Liver (tissue), 9 donors: ENCODE data around the gene NOS1. TPM values are rescaled to one million over a fixed set of nuclear protein-coding genes. Genes with fewer than 3 reads are reported as not detected.

Source experiments
- DNase-seq: peaks from one replicate; pipeline ENCODE4 v3.0.0-alpha.2; 2017; ENCODE audit warnings: low spot score
- H3K27ac ChIP-seq, 2 donors: one replicate each; pipeline ENCODE4 v1.7.0; 2013; ENCODE audit warnings: inconsistent platforms in 2 of 2, low read length in 2 of 2, control low read depth in 1 of 2, low read depth in 1 of 2, mild to moderate bottlenecking in 1 of 2
- H3K27me3 ChIP-seq, 4 donors: one replicate each; pipeline versions ENCODE4 v1.6.1 to v1.7.0; 2013; ENCODE audit warnings: low read length in 3 of 4, inconsistent platforms in 1 of 4, mild to moderate bottlenecking in 1 of 4, moderate library complexity in 1 of 4; ENCODE audit not compliant: control insufficient read depth in 4 of 4, insufficient read depth in 4 of 4
- H3K36me3 ChIP-seq, 4 donors: one replicate each; pipeline versions ENCODE4 v1.6.1 to v1.7.0; 2013; ENCODE audit warnings: low read length in 3 of 4, mild to moderate bottlenecking in 3 of 4, low read depth in 1 of 4, moderate library complexity in 1 of 4; ENCODE audit not compliant: control insufficient read depth in 4 of 4, insufficient read depth in 3 of 4
- H3K4me1 ChIP-seq, 4 donors: one replicate each; pipeline versions ENCODE4 v1.6.1 to v1.7.0; 2013; ENCODE audit warnings: low read length in 3 of 4, mild to moderate bottlenecking in 3 of 4, moderate library complexity in 1 of 4; ENCODE audit not compliant: control insufficient read depth in 4 of 4, insufficient read depth in 4 of 4
- H3K4me3 ChIP-seq, 3 donors: one replicate each; pipeline versions ENCODE4 v1.6.1 to v1.7.0; 2013; ENCODE audit warnings: low read length in 3 of 3, control low read depth in 1 of 3, low read depth in 1 of 3, mild to moderate bottlenecking in 1 of 3
- H3K9ac ChIP-seq, 2 donors: one replicate each; pipeline ENCODE4 v1.7.0; 2013; ENCODE audit warnings: low read length in 2 of 2, mild to moderate bottlenecking in 2 of 2, moderate library complexity in 2 of 2, control low read depth in 1 of 2, low read depth in 1 of 2
- H3K9me3 ChIP-seq, 4 donors: one replicate each; pipeline versions ENCODE4 v1.6.1 to v1.7.0; 2013; ENCODE audit warnings: low read length in 3 of 4; ENCODE audit not compliant: control insufficient read depth in 4 of 4
- EGR1 ChIP-seq, 2 donors: IDR thresholded peaks; 2 replicates each; pipeline ENCODE4 v1.6.1; 2016 to 2018; ENCODE audit warnings: antibody characterized with exemption in 2 of 2, low read depth in 2 of 2
- FOXA1 ChIP-seq: IDR thresholded peaks from 2 replicates; pipeline ENCODE4 v1.6.1; 2016; ENCODE audit warnings: antibody characterized with exemption
- FOXA2 ChIP-seq: IDR thresholded peaks from 2 replicates; pipeline ENCODE4 v1.6.1; 2016; ENCODE audit warnings: antibody characterized with exemption
- GABPA ChIP-seq, 2 donors: IDR thresholded peaks in 1 of 2; conservative IDR thresholded peaks in 1 of 2; 2 replicates each; pipeline ENCODE4 v1.6.1; 2016; ENCODE audit warnings: antibody characterized with exemption in 2 of 2, mild to moderate bottlenecking in 1 of 2, moderate library complexity in 1 of 2
- HNF4A ChIP-seq, 2 donors: conservative IDR thresholded peaks; 2 replicates each; pipeline ENCODE4 v1.6.1; 2016; ENCODE audit warnings: antibody characterized with exemption in 2 of 2, mild to moderate bottlenecking in 2 of 2
- HNF4G ChIP-seq: IDR thresholded peaks from 2 replicates; pipeline ENCODE4 v1.6.1; 2016; ENCODE audit warnings: antibody characterized with exemption
- JUND ChIP-seq, 2 donors: IDR thresholded peaks; 2 replicates each; pipeline ENCODE4 v1.6.1; 2016; ENCODE audit warnings: antibody characterized with exemption in 2 of 2
- NR2F2 ChIP-seq: IDR thresholded peaks from 2 replicates; pipeline ENCODE4 v1.6.1; 2016; ENCODE audit warnings: antibody characterized with exemption
- RAD21 ChIP-seq, 2 donors: IDR thresholded peaks; 2 replicates each; pipeline ENCODE4 v1.6.1; 2016; ENCODE audit warnings: antibody characterized with exemption in 2 of 2, mild to moderate bottlenecking in 2 of 2
- RXRA ChIP-seq, 2 donors: IDR thresholded peaks; 2 replicates each; pipeline ENCODE4 v1.6.1; 2017 to 2018; ENCODE audit warnings: antibody characterized with exemption in 2 of 2, mild to moderate bottlenecking in 1 of 2
- SP1 ChIP-seq: IDR thresholded peaks from 2 replicates; pipeline ENCODE4 v1.6.1; 2018; ENCODE audit warnings: antibody characterized with exemption, mild to moderate bottlenecking
- TAF1 ChIP-seq: conservative IDR thresholded peaks from 2 replicates; pipeline ENCODE4 v1.6.1; 2016; ENCODE audit warnings: antibody characterized with exemption, mild to moderate bottlenecking
- YY1 ChIP-seq: IDR thresholded peaks from 2 replicates; pipeline ENCODE4 v1.6.1; 2016; ENCODE audit warnings: antibody characterized with exemption, mild to moderate bottlenecking
- WGBS: extraction: QIAGEN DNeasy Blood & Tissue Kit; methylation state at CpG from one replicate; pipeline ENCODE4 v1.1.7; 2013; 5-methylcytosine and 5-hydroxymethylcytosine counted together
- polyA plus RNA-seq, 2 donors: library from polyadenylated mRNA; stranded (reverse) in 1 of 2; unstranded in 1 of 2; fragments of 200-250 nt in 1 of 2; fragments of >200 nt in 1 of 2; fragmentation: Nextera tagmentation in 1 of 2; extraction: Ambion mirVana in 1 of 2; gene quantifications; one replicate each; pipeline versions ENCODE4 v1.2.1 to v1.2.3, GENCODE V29; 2013 to 2015
- total RNA-seq, 2 donors: library from RNA; depleted of rRNA; stranded (reverse); fragments of >200 nt; gene quantifications; one replicate each; pipeline ENCODE4 v1.2.3, GENCODE V29; 2014
- TF ChIP-seq, protein P1 (sequence below): fragments of 150-350 bp; IDR thresholded peaks from 2 replicates; pipeline ENCODE4 v1.5.1; 2017; ENCODE audit warnings: improper control_type of control experiment, low read depth, low read length; ENCODE audit not compliant: missing input control
- TF ChIP-seq, protein P2 (sequence below): IDR thresholded peaks from 2 replicates; pipeline ENCODE4 v1.6.1; 2016; ENCODE audit warnings: antibody characterized with exemption
- TF ChIP-seq, protein P3 (sequence below): IDR thresholded peaks from 2 replicates; pipeline ENCODE4 v1.6.1; 2016; ENCODE audit warnings: antibody characterized with exemption
- TF ChIP-seq, protein P4 (sequence below): IDR thresholded peaks from 2 replicates; pipeline ENCODE4 v1.6.1; 2016; ENCODE audit warnings: antibody characterized with exemption
- TF ChIP-seq, protein P5 (sequence below): IDR thresholded peaks from 2 replicates; pipeline ENCODE4 v1.6.1; 2016; ENCODE audit warnings: antibody characterized with exemption, mild to moderate bottlenecking
- donor health status: healthy.
- donor health status: healthy.
- donor health status: healthy.
- donor health status: healthy.
- donor health status: healthy.

Gene NOS1
- total and polyA plus RNA-seq, 4 donors: under 0.01 to 0.08 (median 0.01) TPM; not detected in 1

DNA sequence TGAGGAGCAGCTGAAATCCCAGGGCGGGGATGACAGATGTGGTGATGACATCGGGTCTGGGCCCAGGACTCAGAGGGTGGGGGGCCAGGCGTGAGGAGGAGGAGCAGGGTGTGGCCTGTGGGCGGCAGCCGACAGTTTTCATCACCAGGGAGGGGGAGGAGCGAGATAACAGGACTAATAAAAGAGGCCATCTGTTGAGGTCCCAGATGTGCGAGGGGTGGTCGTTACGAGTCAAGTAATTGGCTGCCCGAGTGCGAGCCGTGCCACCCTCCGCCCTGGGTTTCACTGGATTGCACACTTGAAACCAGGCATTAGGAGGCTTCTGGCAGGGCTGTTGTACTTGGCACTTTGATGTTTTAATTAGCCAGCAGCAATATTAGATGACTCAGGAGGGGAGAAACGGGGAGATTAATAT is 67.2 kb downstream of the NOS1 start:
- TF ChIP-seq, protein P1, sequence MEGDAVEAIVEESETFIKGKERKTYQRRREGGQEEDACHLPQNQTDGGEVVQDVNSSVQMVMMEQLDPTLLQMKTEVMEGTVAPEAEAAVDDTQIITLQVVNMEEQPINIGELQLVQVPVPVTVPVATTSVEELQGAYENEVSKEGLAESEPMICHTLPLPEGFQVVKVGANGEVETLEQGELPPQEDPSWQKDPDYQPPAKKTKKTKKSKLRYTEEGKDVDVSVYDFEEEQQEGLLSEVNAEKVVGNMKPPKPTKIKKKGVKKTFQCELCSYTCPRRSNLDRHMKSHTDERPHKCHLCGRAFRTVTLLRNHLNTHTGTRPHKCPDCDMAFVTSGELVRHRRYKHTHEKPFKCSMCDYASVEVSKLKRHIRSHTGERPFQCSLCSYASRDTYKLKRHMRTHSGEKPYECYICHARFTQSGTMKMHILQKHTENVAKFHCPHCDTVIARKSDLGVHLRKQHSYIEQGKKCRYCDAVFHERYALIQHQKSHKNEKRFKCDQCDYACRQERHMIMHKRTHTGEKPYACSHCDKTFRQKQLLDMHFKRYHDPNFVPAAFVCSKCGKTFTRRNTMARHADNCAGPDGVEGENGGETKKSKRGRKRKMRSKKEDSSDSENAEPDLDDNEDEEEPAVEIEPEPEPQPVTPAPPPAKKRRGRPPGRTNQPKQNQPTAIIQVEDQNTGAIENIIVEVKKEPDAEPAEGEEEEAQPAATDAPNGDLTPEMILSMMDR: no peak
- no peak for TF ChIP-seq YY1
- no peak for TF ChIP-seq FOXA1
- no peak for TF ChIP-seq HNF4A (conservative IDR thresholded peaks at IDR 0.05)
- no peak for TF ChIP-seq TAF1
- TF ChIP-seq, protein P2, sequence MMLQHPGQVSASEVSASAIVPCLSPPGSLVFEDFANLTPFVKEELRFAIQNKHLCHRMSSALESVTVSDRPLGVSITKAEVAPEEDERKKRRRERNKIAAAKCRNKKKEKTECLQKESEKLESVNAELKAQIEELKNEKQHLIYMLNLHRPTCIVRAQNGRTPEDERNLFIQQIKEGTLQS: no peak
- TF ChIP-seq, protein P3, sequence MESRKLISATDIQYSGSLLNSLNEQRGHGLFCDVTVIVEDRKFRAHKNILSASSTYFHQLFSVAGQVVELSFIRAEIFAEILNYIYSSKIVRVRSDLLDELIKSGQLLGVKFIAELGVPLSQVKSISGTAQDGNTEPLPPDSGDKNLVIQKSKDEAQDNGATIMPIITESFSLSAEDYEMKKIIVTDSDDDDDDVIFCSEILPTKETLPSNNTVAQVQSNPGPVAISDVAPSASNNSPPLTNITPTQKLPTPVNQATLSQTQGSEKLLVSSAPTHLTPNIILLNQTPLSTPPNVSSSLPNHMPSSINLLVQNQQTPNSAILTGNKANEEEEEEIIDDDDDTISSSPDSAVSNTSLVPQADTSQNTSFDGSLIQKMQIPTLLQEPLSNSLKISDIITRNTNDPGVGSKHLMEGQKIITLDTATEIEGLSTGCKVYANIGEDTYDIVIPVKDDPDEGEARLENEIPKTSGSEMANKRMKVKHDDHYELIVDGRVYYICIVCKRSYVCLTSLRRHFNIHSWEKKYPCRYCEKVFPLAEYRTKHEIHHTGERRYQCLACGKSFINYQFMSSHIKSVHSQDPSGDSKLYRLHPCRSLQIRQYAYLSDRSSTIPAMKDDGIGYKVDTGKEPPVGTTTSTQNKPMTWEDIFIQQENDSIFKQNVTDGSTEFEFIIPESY: no peak
- TF ChIP-seq HNF4G: no peak
- TF ChIP-seq, protein P4, sequence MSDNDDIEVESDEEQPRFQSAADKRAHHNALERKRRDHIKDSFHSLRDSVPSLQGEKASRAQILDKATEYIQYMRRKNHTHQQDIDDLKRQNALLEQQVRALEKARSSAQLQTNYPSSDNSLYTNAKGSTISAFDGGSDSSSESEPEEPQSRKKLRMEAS: no peak
- no peak for TF ChIP-seq GABPA (IDR thresholded peaks at IDR 0.05 in 1 of 2, conservative IDR thresholded peaks at IDR 0.05 in 1 of 2)
- TF ChIP-seq RAD21 (IDR thresholded peaks at IDR 0.05): no peak
- TF ChIP-seq JUND (IDR thresholded peaks at IDR 0.05): no peak
- TF ChIP-seq FOXA2: no peak
- TF ChIP-seq NR2F2: no peak
- TF ChIP-seq SP1: no peak
- no peak for TF ChIP-seq EGR1 (IDR thresholded peaks at IDR 0.05; ENCODE audit: low read depth in 2 of 2)
- no peak for TF ChIP-seq RXRA (IDR thresholded peaks at IDR 0.05)
- TF ChIP-seq, protein P5, sequence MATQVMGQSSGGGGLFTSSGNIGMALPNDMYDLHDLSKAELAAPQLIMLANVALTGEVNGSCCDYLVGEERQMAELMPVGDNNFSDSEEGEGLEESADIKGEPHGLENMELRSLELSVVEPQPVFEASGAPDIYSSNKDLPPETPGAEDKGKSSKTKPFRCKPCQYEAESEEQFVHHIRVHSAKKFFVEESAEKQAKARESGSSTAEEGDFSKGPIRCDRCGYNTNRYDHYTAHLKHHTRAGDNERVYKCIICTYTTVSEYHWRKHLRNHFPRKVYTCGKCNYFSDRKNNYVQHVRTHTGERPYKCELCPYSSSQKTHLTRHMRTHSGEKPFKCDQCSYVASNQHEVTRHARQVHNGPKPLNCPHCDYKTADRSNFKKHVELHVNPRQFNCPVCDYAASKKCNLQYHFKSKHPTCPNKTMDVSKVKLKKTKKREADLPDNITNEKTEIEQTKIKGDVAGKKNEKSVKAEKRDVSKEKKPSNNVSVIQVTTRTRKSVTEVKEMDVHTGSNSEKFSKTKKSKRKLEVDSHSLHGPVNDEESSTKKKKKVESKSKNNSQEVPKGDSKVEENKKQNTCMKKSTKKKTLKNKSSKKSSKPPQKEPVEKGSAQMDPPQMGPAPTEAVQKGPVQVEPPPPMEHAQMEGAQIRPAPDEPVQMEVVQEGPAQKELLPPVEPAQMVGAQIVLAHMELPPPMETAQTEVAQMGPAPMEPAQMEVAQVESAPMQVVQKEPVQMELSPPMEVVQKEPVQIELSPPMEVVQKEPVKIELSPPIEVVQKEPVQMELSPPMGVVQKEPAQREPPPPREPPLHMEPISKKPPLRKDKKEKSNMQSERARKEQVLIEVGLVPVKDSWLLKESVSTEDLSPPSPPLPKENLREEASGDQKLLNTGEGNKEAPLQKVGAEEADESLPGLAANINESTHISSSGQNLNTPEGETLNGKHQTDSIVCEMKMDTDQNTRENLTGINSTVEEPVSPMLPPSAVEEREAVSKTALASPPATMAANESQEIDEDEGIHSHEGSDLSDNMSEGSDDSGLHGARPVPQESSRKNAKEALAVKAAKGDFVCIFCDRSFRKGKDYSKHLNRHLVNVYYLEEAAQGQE: no peak
- Histone ChIP-seq H3K27ac (no peak overlapping the region), H3K9ac (no peak overlapping the region), H3K9me3 (peaks cover 0 to 2% (median 0%) of the 10 kb centered on the region in 4 donors), H3K36me3 (no peaks in the 10 kb centered on the region), H3K4me1 (no peaks in the 10 kb centered on the region), H3K27me3 (peaks cover 0 to 3% (median 0%) of the 10 kb centered on the region in 4 donors), H3K4me3 (no peak overlapping the region)
- no peak for DNase-seq
- 33% methylated on average over 14 of the region's 14 CpGs for WGBS
